ENCODE results near the gene CUX1. TPM values are rescaled to one million over a fixed set of nuclear protein-coding genes. Genes with fewer than 3 reads are reported as not detected.

CUX1 gene
- total and polyA plus RNA-seq, 2 of the 13 experiments (the other 11 are each of a cell fraction or from before 2014, with no cell fraction given), result 13.7 to 14.9 TPM

- TF ChIP-seq HOXA7 (CRISPR knock-in tag; IDR thresholded peaks at IDR 0.05) (no peak), NBN (conservative IDR thresholded peaks at IDR 0.05) (no peak), ATRX (CRISPR knock-in tag; IDR thresholded peaks at IDR 0.05; ENCODE audit: borderline replicate concordance) (no peak), MAX (IDR thresholded peaks at IDR 0.05) (peak; percentile 24; the same call in 1 of the 2 replicates), HOXA9 (CRISPR knock-in tag; IDR thresholded peaks at IDR 0.05; ENCODE audit: borderline replicate concordance) (no peak), PAF1 (CRISPR knock-in tag; IDR thresholded peaks at IDR 0.05) (no peak), SIN3A (IDR thresholded peaks at IDR 0.05; ENCODE audit: borderline replicate concordance, low read depth, low read length) (no peak), KAT7 (CRISPR knock-in tag; IDR thresholded peaks at IDR 0.05; ENCODE audit: borderline replicate concordance) (no peak), ZNF280B (CRISPR knock-in tag; IDR thresholded peaks at IDR 0.05; ENCODE audit: borderline replicate concordance) (no peak), ZNF770 (CRISPR knock-in tag; IDR thresholded peaks at IDR 0.05) (peak; percentile 49; the same call in 1 of the 2 replicates), BRD4 (CRISPR knock-in tag; IDR thresholded peaks at IDR 0.05) (no peak), PHF20 (CRISPR knock-in tag; IDR thresholded peaks at IDR 0.05) (no peak), SALL1 (CRISPR knock-in tag; IDR thresholded peaks at IDR 0.05) (peak; percentile 37; the same call in 1 of the 2 replicates), ZNF674 (CRISPR knock-in tag; IDR thresholded peaks at IDR 0.05; ENCODE audit: low read depth) (no peak), SMC3 (IDR thresholded peaks at IDR 0.05; ENCODE audit: low read length) (peak; percentile 94), ZNF570 (CRISPR knock-in tag; IDR thresholded peaks at IDR 0.05; ENCODE audit: borderline replicate concordance) (no peak), ZSCAN12 (CRISPR knock-in tag; IDR thresholded peaks at IDR 0.05) (no peak), JUND (CRISPR knock-in tag; IDR thresholded peaks at IDR 0.05) (no peak), ESRRA (CRISPR knock-in tag; IDR thresholded peaks at IDR 0.05; ENCODE audit: low read depth) (no peak), ZSCAN21 (CRISPR knock-in tag; IDR thresholded peaks at IDR 0.05; ENCODE audit: borderline replicate concordance) (no peak), ZNF224 (CRISPR knock-in tag; IDR thresholded peaks at IDR 0.05) (0 out of 2 replicates have a peak, but pooled peaks have one; percentile 33), ZNF616 (CRISPR knock-in tag; IDR thresholded peaks at IDR 0.05; ENCODE audit: low read depth) (no peak), TAF1 (CRISPR knock-in tag; IDR thresholded peaks at IDR 0.05) (no peak), ZIK1 (CRISPR knock-in tag; IDR thresholded peaks at IDR 0.05; ENCODE audit: borderline replicate concordance, low read depth) (no peak), ZBTB4 (CRISPR knock-in tag; IDR thresholded peaks at IDR 0.05; ENCODE audit: borderline replicate concordance) (no peak)
Observed at GRCh38 chr7:102236592-102237287, 419.3 kb downstream of the CUX1 start (continued).
